ENCODE data around the gene NAIF1. TPM values are rescaled to one million over a fixed set of nuclear protein-coding genes. Genes with fewer than 3 reads are reported as not detected.
A peak's percentile ranks its signal among the peaks of the same experiment; 100 is the strongest.

NAIF1 gene
- total RNA-seq, 2 experiments from 2014 or later = 10.2 to 14.5 TPM

- Mint-ChIP-seq H3K36me3 (peaks cover 6% of the 10 kb centered on the region), H3K4me3 (no peak overlapping the region), H3K9me3 (no peaks in the 10 kb centered on the region), H3K27me3 (no peaks in the 10 kb centered on the region), H3K27ac (peak overlapping the region; percentile 96), H3K4me1 (ENCODE audit: low read depth) (peaks cover 81% of the 10 kb centered on the region)
- intact Hi-C loops (cut with micrococcal nuclease) = loop anchor here (5.0 kb wide), 1 partner anchor 35 kb away; the partner anchor contains the start of gene PTGES2
- ChIA-PET CTCF (interaction anchor here (0.6 to 5.4 kb wide), 7 partner anchors 8 to 150 kb away, joined by 3 to 33 read pairs (median 6); partner anchors contain the start of gene NAIF1), POLR2A (interaction anchor here (1.3 to 2.3 kb wide), 2 partner anchors 20 to 26 kb away, joined by 3 to 7 read pairs; partner anchors contain the start of gene NAIF1)
- DNase-seq = no peak
Measured at GRCh38 chr9:128092199-128092977, 25.3 kb upstream of the NAIF1 start.

GRCh38 chr9:128091571-128091970 is 24.5 kb upstream of the NAIF1 start:
- Mint-ChIP-seq H3K27ac (peak overlapping the region; percentile 29), H3K27me3 (no peaks in the 10 kb centered on the region), H3K4me3 (no peak overlapping the region), H3K4me1 (ENCODE audit: low read depth) (peaks cover 75% of the 10 kb centered on the region), H3K9me3 (no peaks in the 10 kb centered on the region), H3K36me3 (peaks cover 8% of the 10 kb centered on the region)
- ChIA-PET POLR2A (interaction anchor here (1.0 kb wide), 1 partner anchor 24 kb away, joined by 3 read pairs; the partner anchor contains the start of gene SLC25A25), CTCF (interaction anchor here (0.7 to 5.4 kb wide), 4 partner anchors 13 to 149 kb away, joined by 3 to 33 read pairs (median 13); no protein-coding TSS in a partner anchor)
- no peak for DNase-seq
- intact Hi-C loops (cut with micrococcal nuclease) = loop anchor here (5.0 kb wide), 1 partner anchor 36 kb away; the partner anchor contains the start of gene PTGES2

GRCh38 chr9:128091144-128091543 is 24.0 kb upstream of the NAIF1 start:
- intact Hi-C loops (cut with micrococcal nuclease) = loop anchor here (5.0 kb wide), 1 partner anchor 36 kb away; the partner anchor contains the start of gene PTGES2
- ChIA-PET POLR2A (interaction anchor here (1.0 kb wide), 1 partner anchor 23 kb away, joined by 3 read pairs; the partner anchor contains the start of gene SLC25A25), CTCF (interaction anchor here (0.7 to 5.4 kb wide), 4 partner anchors 13 to 148 kb away, joined by 3 to 33 read pairs (median 13); no protein-coding TSS in a partner anchor)
- H3K4me1 Mint-ChIP-seq (ENCODE audit: low read depth) = peaks cover 72% of the 10 kb centered on the region
- no peak overlapping the region for H3K4me3 Mint-ChIP-seq
- no peak for DNase-seq
- no peak overlapping the region for H3K27ac Mint-ChIP-seq
- no peaks in the 10 kb centered on the region for H3K9me3 Mint-ChIP-seq
- H3K36me3 Mint-ChIP-seq = peaks cover 8% of the 10 kb centered on the region
- H3K27me3 Mint-ChIP-seq = no peaks in the 10 kb centered on the region

- H3K36me3 Mint-ChIP-seq = peaks cover 6% of the 10 kb centered on the region
Measured at GRCh38 chr9:128089299-128089698, 22.2 kb upstream of the NAIF1 start.

GRCh38 chr9:128088253-128088945 is 21.3 kb upstream of the NAIF1 start:
- no peak for DNase-seq
- Mint-ChIP-seq H3K4me3 (no peak overlapping the region), H3K36me3 (peaks cover 9% of the 10 kb centered on the region), H3K4me1 (ENCODE audit: low read depth) (peaks cover 61% of the 10 kb centered on the region), H3K27ac (peak overlapping the region; percentile 70), H3K9me3 (no peaks in the 10 kb centered on the region), H3K27me3 (no peaks in the 10 kb centered on the region)
- ChIA-PET CTCF (interaction anchor here (1.5 to 3.5 kb wide), 4 partner anchors 10 to 145 kb away, joined by 4 to 17 read pairs (median 10); no protein-coding TSS in a partner anchor), POLR2A (interaction anchor here (1.0 kb wide), 1 partner anchor 14 kb away, joined by 3 read pairs; no protein-coding TSS in a partner anchor)
- intact Hi-C loops (cut with micrococcal nuclease) = no loop called here

More at GRCh38 chr9:128089299-128089698, 22.2 kb upstream of the NAIF1 start:
- Mint-ChIP-seq H3K27ac (peak overlapping the region; percentile 23), H3K4me3 (no peak overlapping the region), H3K4me1 (ENCODE audit: low read depth) (peaks cover 64% of the 10 kb centered on the region), H3K27me3 (no peaks in the 10 kb centered on the region), H3K9me3 (no peaks in the 10 kb centered on the region)
- no peak for DNase-seq
- ChIA-PET POLR2A (interaction anchor here (0.6 kb wide), 1 partner anchor 76 kb away, joined by 3 read pairs; no protein-coding TSS in a partner anchor), CTCF (interaction anchor here (0.6 to 3.5 kb wide), 4 partner anchors 29 to 635 kb away, joined by 3 to 17 read pairs (median 10); no protein-coding TSS in a partner anchor)
- intact Hi-C loops (cut with micrococcal nuclease) = no loop called here

- H3K27ac Mint-ChIP-seq = peak overlapping the region; percentile 29
- no peaks in the 10 kb centered on the region for H3K27me3 Mint-ChIP-seq
- intact Hi-C loops (cut with micrococcal nuclease) = no loop called here
- peaks cover 51% of the 10 kb centered on the region for H3K4me1 Mint-ChIP-seq (ENCODE audit: low read depth)
- no peak overlapping the region for H3K4me3 Mint-ChIP-seq
- DNase-seq = no peak
- ChIA-PET CTCF (interaction anchor here (1.0 to 3.5 kb wide), 6 partner anchors 9 to 144 kb away, joined by 4 to 17 read pairs (median 4); no protein-coding TSS in a partner anchor), POLR2A (no interaction called here)
- H3K36me3 Mint-ChIP-seq = peaks cover 10% of the 10 kb centered on the region
- no peaks in the 10 kb centered on the region for H3K9me3 Mint-ChIP-seq
Measured at GRCh38 chr9:128087262-128087661, 20.1 kb upstream of the NAIF1 start.

- Mint-ChIP-seq H3K4me1 (ENCODE audit: low read depth) (peaks cover 51% of the 10 kb centered on the region), H3K27me3 (no peaks in the 10 kb centered on the region), H3K9me3 (no peaks in the 10 kb centered on the region), H3K4me3 (no peak overlapping the region), H3K36me3 (peaks cover 14% of the 10 kb centered on the region), H3K27ac (no peak overlapping the region)
- intact Hi-C loops (cut with micrococcal nuclease) = no loop called here
- no peak for DNase-seq
- CTCF ChIA-PET = interaction anchor here (1.0 to 2.0 kb wide), 4 partner anchors 10 to 142 kb away, joined by 3 to 5 read pairs (median 4); no protein-coding TSS in a partner anchor
- POLR2A ChIA-PET = no interaction called here
Measured at GRCh38 chr9:128085943-128086342, 18.8 kb upstream of the NAIF1 start.

GRCh38 chr9:128084746-128085145 is 17.6 kb upstream of the NAIF1 start:
- intact Hi-C loops (cut with micrococcal nuclease) = no loop called here
- H3K27ac Mint-ChIP-seq = peak overlapping the region; percentile 15
- H3K36me3 Mint-ChIP-seq = peaks cover 12% of the 10 kb centered on the region
- no peaks in the 10 kb centered on the region for H3K27me3 Mint-ChIP-seq
- H3K9me3 Mint-ChIP-seq = no peaks in the 10 kb centered on the region
- POLR2A ChIA-PET = no interaction called here
- H3K4me1 Mint-ChIP-seq (ENCODE audit: low read depth) = peaks cover 49% of the 10 kb centered on the region
- DNase-seq = no peak
- CTCF ChIA-PET = interaction anchor here (0.7 to 1.7 kb wide), 8 partner anchors 8 to 22 kb away, joined by 3 to 6 read pairs (median 4); no protein-coding TSS in a partner anchor
- no peak overlapping the region for H3K4me3 Mint-ChIP-seq

- H3K27ac Mint-ChIP-seq = peak overlapping the region; percentile 46
- no peaks in the 10 kb centered on the region for H3K27me3 Mint-ChIP-seq
- no peak overlapping the region for H3K4me3 Mint-ChIP-seq
- H3K9me3 Mint-ChIP-seq = no peaks in the 10 kb centered on the region
- ChIA-PET POLR2A (no interaction called here), CTCF (interaction anchor here (0.8 to 1.5 kb wide), 4 partner anchors 10 to 47 kb away, joined by 3 to 5 read pairs (median 4); no protein-coding TSS in a partner anchor)
- H3K4me1 Mint-ChIP-seq (ENCODE audit: low read depth) = peaks cover 46% of the 10 kb centered on the region
- H3K36me3 Mint-ChIP-seq = peaks cover 20% of the 10 kb centered on the region
- intact Hi-C loops (cut with micrococcal nuclease) = no loop called here
- no peak for DNase-seq
Measured at GRCh38 chr9:128082151-128082550, 15.0 kb upstream of the NAIF1 start.

GRCh38 chr9:128081056-128081455 is 13.9 kb upstream of the NAIF1 start:
- ChIA-PET POLR2A (interaction anchor here (1.1 kb wide), 1 partner anchor 12 kb away, joined by 3 read pairs; no protein-coding TSS in a partner anchor), CTCF (interaction anchor here (0.8 to 1.5 kb wide), 4 partner anchors 9 to 137 kb away, joined by 3 to 5 read pairs (median 4); partner anchors contain the start of genes NAIF1 and SLC25A25)
- peak overlapping the region; percentile 52 for H3K27ac Mint-ChIP-seq
- peaks cover 20% of the 10 kb centered on the region for H3K36me3 Mint-ChIP-seq
- intact Hi-C loops (cut with micrococcal nuclease) = no loop called here
- no peak overlapping the region for H3K4me3 Mint-ChIP-seq
- no peak for DNase-seq
- no peaks in the 10 kb centered on the region for H3K27me3 Mint-ChIP-seq
- no peaks in the 10 kb centered on the region for H3K9me3 Mint-ChIP-seq
- peaks cover 51% of the 10 kb centered on the region for H3K4me1 Mint-ChIP-seq (ENCODE audit: low read depth)

GRCh38 chr9:128080206-128080605 is 13.1 kb upstream of the NAIF1 start:
- H3K36me3 Mint-ChIP-seq = peaks cover 17% of the 10 kb centered on the region
- no peaks in the 10 kb centered on the region for H3K27me3 Mint-ChIP-seq
- intact Hi-C loops (cut with micrococcal nuclease) = no loop called here
- ChIA-PET POLR2A (interaction anchor here (1.1 kb wide), 1 partner anchor 11 kb away, joined by 3 read pairs; no protein-coding TSS in a partner anchor), CTCF (interaction anchor here (1.4 kb wide), 1 partner anchor 12 kb away, joined by 5 read pairs; the partner anchor contains the start of genes NAIF1 and SLC25A25)
- no peak for DNase-seq
- H3K27ac Mint-ChIP-seq = no peak overlapping the region
- H3K4me1 Mint-ChIP-seq (ENCODE audit: low read depth) = peaks cover 51% of the 10 kb centered on the region
- no peak overlapping the region for H3K4me3 Mint-ChIP-seq
- H3K9me3 Mint-ChIP-seq = no peaks in the 10 kb centered on the region
